GM19193 (cell line): ENCODE data around the gene P2RX5.

Source experiments
- POLR2A ChIP-seq: IDR thresholded peaks from 4 replicates; pipeline ENCODE4 v1.6.1; 2011; ENCODE audit not compliant: insufficient read depth, insufficient read length; ENCODE audit errors: extremely low read depth

P2RX5 gene

GRCh38 chr17:3695723-3696411, at the start of gene P2RX5:
Gene P2RX5, minus strand, starts transcription at chr17:3696155. Its CDS starts 150 bp downstream, at chr17:3696005.
- peak; percentile 79 for TF ChIP-seq POLR2A

GRCh38 chr17:3745071-3745470, 49.1 kb upstream of the P2RX5 start:
- no peak for TF ChIP-seq POLR2A

GRCh38 chr17:3744014-3744413, 48.1 kb upstream of the P2RX5 start:
- TF ChIP-seq POLR2A: no peak

- TF ChIP-seq POLR2A: no peak
Measured at GRCh38 chr17:3740611-3741073, 44.7 kb upstream of the P2RX5 start.

GRCh38 chr17:3739422-3740124, 43.6 kb upstream of the P2RX5 start:
- TF ChIP-seq POLR2A: no peak

- no peak for TF ChIP-seq POLR2A
Measured at GRCh38 chr17:3738562-3739295, 42.8 kb upstream of the P2RX5 start.

- TF ChIP-seq POLR2A: no peak
Measured at GRCh38 chr17:3735515-3735914, 39.6 kb upstream of the P2RX5 start.

GRCh38 chr17:3732210-3732621, 36.3 kb upstream of the P2RX5 start:
- TF ChIP-seq POLR2A: no peak

GRCh38 chr17:3730881-3731429, 35.0 kb upstream of the P2RX5 start:
- no peak for TF ChIP-seq POLR2A

- no peak for TF ChIP-seq POLR2A
Measured at GRCh38 chr17:3729881-3730280, 33.9 kb upstream of the P2RX5 start.

- no peak for TF ChIP-seq POLR2A
Measured at GRCh38 chr17:3727041-3727440, 31.1 kb upstream of the P2RX5 start.

- no peak for TF ChIP-seq POLR2A
Measured at GRCh38 chr17:3724378-3725077, 28.6 kb upstream of the P2RX5 start.

GRCh38 chr17:3723556-3724377, 27.8 kb upstream of the P2RX5 start, which contains the start of gene HASPIN:
Gene HASPIN, plus strand, starts transcription at chr17:3723903. Its CDS starts 33 bp downstream, at chr17:3723936.
- peak; percentile 82 for TF ChIP-seq POLR2A

GRCh38 chr17:3723188-3723555, 27.2 kb upstream of the P2RX5 start:
- no peak for TF ChIP-seq POLR2A

- no peak for TF ChIP-seq POLR2A
Measured at GRCh38 chr17:3722716-3723115, 26.8 kb upstream of the P2RX5 start.

- no peak for TF ChIP-seq POLR2A
Measured at GRCh38 chr17:3719265-3719664, 23.3 kb upstream of the P2RX5 start.
